ENCODE results near the gene PRSS27. TPM values are rescaled to one million over a fixed set of nuclear protein-coding genes. Genes with fewer than 3 reads are reported as not detected.

Gene PRSS27
- total RNA-seq, 2 experiments from 2014 or later, result 1.5 to 1.7 TPM

- Mint-ChIP-seq H3K36me3 (ENCODE audit: low read depth) (no peaks in the 10 kb centered on the region), H3K4me1 (peaks cover 10% of the 10 kb centered on the region), H3K27me3 (no peaks in the 10 kb centered on the region), H3K9me3 (no peaks in the 10 kb centered on the region), H3K27ac (no peak overlapping the region), H3K4me3 (peak overlapping the region; percentile 27)
- POLR2A ChIA-PET, result no interaction called here
- CTCF ChIA-PET, result interaction anchor here (1.3 kb wide), 1 partner anchor 17 kb away, joined by 3 read pairs; no protein-coding TSS in a partner anchor
- no peak for DNase-seq
Measured at GRCh38 chr16:2715966-2716885, 3.8 kb downstream of the PRSS27 start.

- H3K27me3 Mint-ChIP-seq, result no peaks in the 10 kb centered on the region
- DNase-seq, result peak; percentile 88
- POLR2A ChIA-PET, result no interaction called here
- peaks cover 10% of the 10 kb centered on the region for H3K4me1 Mint-ChIP-seq
- no peaks in the 10 kb centered on the region for H3K9me3 Mint-ChIP-seq
- H3K4me3 Mint-ChIP-seq, result peak overlapping the region; percentile 27
- H3K36me3 Mint-ChIP-seq (ENCODE audit: low read depth), result no peaks in the 10 kb centered on the region
- CTCF ChIA-PET, result interaction anchor here (1.3 kb wide), 1 partner anchor 16 kb away, joined by 3 read pairs; no protein-coding TSS in a partner anchor
- H3K27ac Mint-ChIP-seq, result no peak overlapping the region
Measured at GRCh38 chr16:2715519-2715918, 4.5 kb downstream of the PRSS27 start.

GRCh38 chr16:2715064-2715463 lies 5.0 kb downstream of the PRSS27 start:
- POLR2A ChIA-PET, result no interaction called here
- Mint-ChIP-seq H3K27me3 (no peaks in the 10 kb centered on the region), H3K27ac (no peak overlapping the region), H3K9me3 (no peaks in the 10 kb centered on the region), H3K4me3 (no peak overlapping the region), H3K4me1 (peaks cover 10% of the 10 kb centered on the region), H3K36me3 (ENCODE audit: low read depth) (no peaks in the 10 kb centered on the region)
- DNase-seq, result no peak
- CTCF ChIA-PET, result no interaction called here

- CTCF ChIA-PET, result no interaction called here
- H3K27ac Mint-ChIP-seq, result no peak overlapping the region
- POLR2A ChIA-PET, result no interaction called here
Measured at GRCh38 chr16:2713985-2714774, 5.8 kb downstream of the PRSS27 start.

DNA sequence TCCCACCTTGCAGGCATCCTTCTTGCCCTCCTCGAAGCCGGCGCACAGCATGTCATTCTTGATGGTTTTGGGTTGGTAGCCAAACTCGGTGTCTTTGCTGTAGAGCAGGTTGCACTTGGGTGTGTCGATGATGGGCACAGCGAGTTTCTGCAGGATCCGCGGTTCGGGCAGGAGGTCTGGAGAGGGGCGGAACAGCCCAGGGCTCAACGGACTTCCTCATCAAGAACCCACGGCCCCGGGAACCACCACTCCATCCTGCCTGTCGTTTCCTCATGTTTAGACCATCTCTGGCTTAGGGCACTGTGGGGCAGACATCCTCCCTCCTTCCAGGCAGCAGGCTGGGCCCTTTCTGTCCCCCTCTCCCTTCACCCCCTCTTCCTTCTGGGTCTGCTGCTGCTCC lies 6.5 kb downstream of the PRSS27 start:
- Mint-ChIP-seq H3K9me3 (no peaks in the 10 kb centered on the region), H3K4me1 (peaks cover 10% of the 10 kb centered on the region), H3K27ac (no peak overlapping the region), H3K27me3 (no peaks in the 10 kb centered on the region), H3K4me3 (no peak overlapping the region), H3K36me3 (ENCODE audit: low read depth) (no peaks in the 10 kb centered on the region)
- ChIA-PET POLR2A (no interaction called here), CTCF (no interaction called here)
- DNase-seq, result no peak

More at GRCh38 chr16:2713985-2714774, 5.8 kb downstream of the PRSS27 start:
- Mint-ChIP-seq H3K36me3 (ENCODE audit: low read depth) (no peaks in the 10 kb centered on the region), H3K4me3 (no peak overlapping the region), H3K27me3 (no peaks in the 10 kb centered on the region), H3K9me3 (no peaks in the 10 kb centered on the region), H3K4me1 (peaks cover 10% of the 10 kb centered on the region)
- DNase-seq, result no peak

DNA sequence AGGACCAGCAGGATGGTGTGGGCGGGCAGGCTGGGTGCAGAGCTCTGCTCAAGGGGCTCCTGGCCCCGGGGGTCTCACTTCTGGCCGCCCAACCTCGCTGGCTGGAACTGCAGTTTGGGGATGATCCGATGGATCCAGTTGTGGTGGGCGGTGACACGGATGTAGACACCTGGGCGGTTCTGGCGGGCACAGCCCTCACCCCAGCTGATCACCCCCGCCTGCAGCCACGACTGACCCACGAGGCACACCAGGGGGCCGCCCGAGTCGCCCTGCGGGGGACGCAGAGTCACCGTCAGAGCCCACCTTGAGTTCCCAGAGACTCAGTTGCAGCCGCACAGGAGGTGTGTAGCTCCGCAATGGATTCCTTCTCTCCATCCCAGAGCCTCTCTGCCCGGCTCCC lies 7.5 kb downstream of the PRSS27 start:
- H3K27me3 Mint-ChIP-seq, result no peaks in the 10 kb centered on the region
- ChIA-PET POLR2A (no interaction called here), CTCF (interaction anchor here (0.6 kb wide), 1 partner anchor 195 kb away, joined by 4 read pairs; no protein-coding TSS in a partner anchor)
- H3K36me3 Mint-ChIP-seq (ENCODE audit: low read depth), result peaks cover 3% of the 10 kb centered on the region
- H3K4me3 Mint-ChIP-seq, result no peak overlapping the region
- H3K4me1 Mint-ChIP-seq, result peaks cover 8% of the 10 kb centered on the region
- DNase-seq, result no peak
- no peaks in the 10 kb centered on the region for H3K9me3 Mint-ChIP-seq
- no peak overlapping the region for H3K27ac Mint-ChIP-seq

GRCh38 chr16:2712063-2712441 lies 8.0 kb downstream of the PRSS27 start:
- Mint-ChIP-seq H3K9me3 (no peaks in the 10 kb centered on the region), H3K4me3 (no peak overlapping the region), H3K27me3 (no peaks in the 10 kb centered on the region), H3K4me1 (peaks cover 8% of the 10 kb centered on the region), H3K27ac (no peak overlapping the region), H3K36me3 (ENCODE audit: low read depth) (peaks cover 3% of the 10 kb centered on the region)
- CTCF ChIA-PET, result interaction anchor here (0.6 kb wide), 1 partner anchor 195 kb away, joined by 4 read pairs; no protein-coding TSS in a partner anchor
- no peak for DNase-seq
- POLR2A ChIA-PET, result no interaction called here

DNA sequence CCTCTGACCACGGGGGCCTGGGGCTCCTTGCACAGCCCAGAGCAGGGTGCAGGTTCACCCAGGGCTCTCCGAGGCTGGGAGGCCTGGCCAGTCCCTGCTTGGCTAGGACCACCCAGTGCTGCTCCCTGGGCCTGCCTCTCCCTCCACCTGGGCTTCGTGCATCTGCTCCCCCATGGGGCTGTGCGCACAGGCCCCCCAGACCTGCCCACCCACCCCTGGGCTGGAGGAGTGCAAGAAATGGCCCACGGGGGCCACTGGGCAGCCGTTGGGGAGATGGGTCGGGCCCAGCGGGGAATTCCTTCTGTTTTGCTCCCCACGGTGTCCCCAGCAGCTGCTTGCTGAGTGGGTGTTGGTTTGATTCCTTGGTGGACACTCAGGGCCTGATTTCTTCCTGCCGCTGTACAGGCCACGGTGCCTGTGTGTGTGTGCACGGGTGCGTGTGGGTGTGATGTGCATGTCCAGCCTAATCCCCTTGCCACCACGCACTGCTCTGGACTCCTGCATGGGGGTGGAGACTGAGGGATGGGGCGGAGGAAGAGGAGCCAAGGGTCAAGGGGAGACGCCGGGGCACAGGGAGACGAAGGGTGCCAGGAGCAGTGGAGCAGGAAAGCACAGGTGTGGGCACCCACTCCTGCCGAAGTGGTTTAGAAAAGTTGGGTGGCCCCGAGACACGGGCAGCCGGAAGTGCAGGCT lies 8.5 kb downstream of the PRSS27 start:
- H3K27ac Mint-ChIP-seq, result no peak overlapping the region
- DNase-seq, result no peak
- no peaks in the 10 kb centered on the region for H3K9me3 Mint-ChIP-seq
- ChIA-PET CTCF (no interaction called here), POLR2A (no interaction called here)
- peaks cover 3% of the 10 kb centered on the region for H3K36me3 Mint-ChIP-seq (ENCODE audit: low read depth)
- H3K27me3 Mint-ChIP-seq, result no peaks in the 10 kb centered on the region
- no peak overlapping the region for H3K4me3 Mint-ChIP-seq
- peaks cover 8% of the 10 kb centered on the region for H3K4me1 Mint-ChIP-seq

DNA sequence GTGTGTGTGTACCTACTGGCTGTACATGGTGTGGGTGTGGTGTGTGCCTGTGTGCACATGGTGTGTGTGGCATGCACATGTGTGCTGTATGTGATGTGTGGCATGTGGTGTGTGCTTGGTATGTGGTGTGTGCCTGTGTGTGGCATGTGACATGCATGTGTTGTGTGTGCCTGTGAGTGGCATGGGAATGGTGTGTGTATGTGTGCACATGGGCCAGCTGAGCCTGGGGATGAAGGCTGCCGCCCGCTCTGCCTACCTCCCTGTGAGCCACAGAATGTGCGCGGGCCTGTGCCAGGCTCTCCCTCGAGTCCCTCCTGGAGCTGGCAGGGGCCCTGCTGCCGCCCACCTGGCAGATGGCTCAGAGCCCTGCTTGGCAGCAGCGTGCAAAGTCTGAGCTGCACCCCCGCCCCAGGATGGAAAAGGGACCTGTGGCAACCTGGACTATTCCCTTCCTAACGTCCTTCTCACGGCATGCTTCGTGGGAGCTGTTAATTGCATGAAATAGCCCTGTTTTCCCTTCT lies 9.3 kb downstream of the PRSS27 start:
- peaks cover 3% of the 10 kb centered on the region for H3K36me3 Mint-ChIP-seq (ENCODE audit: low read depth)
- ChIA-PET POLR2A (no interaction called here), CTCF (no interaction called here)
- DNase-seq, result no peak
- peaks cover 8% of the 10 kb centered on the region for H3K4me1 Mint-ChIP-seq
- no peaks in the 10 kb centered on the region for H3K9me3 Mint-ChIP-seq
- no peak overlapping the region for H3K4me3 Mint-ChIP-seq
- no peaks in the 10 kb centered on the region for H3K27me3 Mint-ChIP-seq
- no peak overlapping the region for H3K27ac Mint-ChIP-seq

DNA sequence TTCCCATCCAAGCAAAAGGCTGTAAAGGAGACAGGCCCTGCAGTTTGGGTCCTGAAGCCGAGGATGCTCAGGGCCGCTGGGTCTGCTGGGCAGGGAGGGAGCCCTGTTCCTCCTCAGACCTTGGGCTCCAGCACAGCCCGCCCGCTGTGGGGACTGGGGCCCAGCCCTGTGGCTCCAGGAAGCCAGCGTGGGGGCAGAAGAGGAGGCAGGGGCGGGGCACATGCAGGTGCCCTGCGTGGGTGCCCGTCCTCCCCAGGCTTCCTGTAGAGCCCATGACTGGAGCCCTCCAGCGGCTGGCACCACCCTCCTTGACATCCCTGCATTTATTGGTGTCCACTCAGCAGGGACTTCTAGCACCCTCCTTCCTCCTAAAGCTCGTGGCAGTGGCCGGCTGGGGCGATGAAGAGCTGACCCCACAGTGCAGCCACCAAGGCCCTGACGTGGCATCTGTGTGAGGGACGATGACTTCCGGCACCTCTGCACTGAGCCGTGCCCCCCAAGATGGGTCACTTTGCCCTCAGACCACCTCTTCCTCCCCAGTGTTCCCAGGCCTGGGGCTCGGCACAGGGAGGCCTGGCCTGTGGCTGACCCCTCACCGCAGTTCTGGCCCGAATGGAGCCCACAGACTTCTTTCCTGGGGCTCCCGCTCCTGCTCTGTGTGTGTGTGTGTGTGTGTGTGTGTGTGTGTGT lies 9.9 kb downstream of the PRSS27 start:
- H3K4me3 Mint-ChIP-seq, result no peak overlapping the region
- ChIA-PET CTCF (no interaction called here), POLR2A (no interaction called here)

DNA sequence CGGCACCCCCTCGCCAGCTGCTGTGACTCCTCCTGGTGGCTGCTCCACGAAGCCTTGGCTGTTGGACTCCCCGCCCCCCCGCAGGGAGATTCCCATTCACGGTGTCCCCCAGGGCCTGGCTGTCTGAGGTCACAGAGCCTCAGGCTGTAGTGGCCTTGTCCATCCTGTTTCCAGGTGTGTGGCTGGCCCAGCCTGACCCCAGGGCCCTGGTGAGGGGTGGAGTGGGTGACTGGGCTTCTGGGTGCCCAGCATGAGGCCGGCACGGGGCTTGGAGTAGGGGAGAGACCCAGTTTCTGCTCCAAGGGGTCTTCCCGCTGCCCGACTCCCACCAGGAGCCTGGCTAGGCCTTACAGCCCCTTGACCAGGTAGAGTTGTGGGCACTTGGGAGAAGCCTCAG lies 10.4 kb downstream of the PRSS27 start:
- ChIA-PET POLR2A (no interaction called here), CTCF (no interaction called here)
- Mint-ChIP-seq H3K4me1 (no peaks in the 10 kb centered on the region), H3K4me3 (no peak overlapping the region), H3K27me3 (no peaks in the 10 kb centered on the region), H3K9me3 (no peaks in the 10 kb centered on the region), H3K36me3 (ENCODE audit: low read depth) (peaks cover 3% of the 10 kb centered on the region), H3K27ac (no peak overlapping the region)
- no peak for DNase-seq

More for the DNA sequence above, 9.9 kb downstream of the PRSS27 start:
- no peaks in the 10 kb centered on the region for H3K9me3 Mint-ChIP-seq
- H3K27me3 Mint-ChIP-seq, result no peaks in the 10 kb centered on the region
- no peak for DNase-seq
- no peak overlapping the region for H3K27ac Mint-ChIP-seq
- peaks cover 4% of the 10 kb centered on the region for H3K4me1 Mint-ChIP-seq
- H3K36me3 Mint-ChIP-seq (ENCODE audit: low read depth), result peaks cover 3% of the 10 kb centered on the region

GRCh38 chr16:2708955-2709587 lies 11.0 kb downstream of the PRSS27 start:
- peaks cover 3% of the 10 kb centered on the region for H3K36me3 Mint-ChIP-seq (ENCODE audit: low read depth)
- DNase-seq, result no peak
- CTCF ChIA-PET, result no interaction called here
- H3K27me3 Mint-ChIP-seq, result no peaks in the 10 kb centered on the region
- H3K9me3 Mint-ChIP-seq, result no peaks in the 10 kb centered on the region
- no peak overlapping the region for H3K4me3 Mint-ChIP-seq
- POLR2A ChIA-PET, result no interaction called here
- no peaks in the 10 kb centered on the region for H3K4me1 Mint-ChIP-seq
- no peak overlapping the region for H3K27ac Mint-ChIP-seq

All from activated CD4-positive, alpha-beta T cell treated with anti-CD3 and anti-CD28 coated beads, Interleukin-2, amount 10 ng/mL, durations not matched to agents 7 days and 5 days (primary cell).